Transverse colon (tissue), 4 donors: ENCODE measurements around the gene ARHGAP33. TPM values are rescaled to one million over a fixed set of nuclear protein-coding genes. Genes with fewer than 3 reads are reported as not detected.

Experiments used
- DNase-seq: peaks from one replicate; pipeline ENCODE4 v3.0.0-alpha.2; 2019
- H3K27ac ChIP-seq, 4 donors: fragments of 200-600 bp; sonication (generic); 2 replicates each; pipeline ENCODE4 v1.5.1; 2016 to 2018; ENCODE audit warnings: inconsistent platforms in 4 of 4
- H3K27me3 ChIP-seq: fragments of 200-600 bp; sonication (generic); 2 replicates; pipeline ENCODE4 v1.5.1; 2017; ENCODE audit warnings: inconsistent platforms
- H3K36me3 ChIP-seq, 4 donors: fragments of 200-600 bp; sonication (generic); 2 replicates each; pipeline ENCODE4 v1.5.1; 2017 to 2019; ENCODE audit warnings: inconsistent platforms in 4 of 4
- H3K4me1 ChIP-seq, 4 donors: fragments of 200-600 bp; sonication (generic); 2 replicates each; pipeline ENCODE4 v1.5.1; 2017 to 2020; ENCODE audit warnings: inconsistent platforms in 4 of 4
- H3K4me3 ChIP-seq, 4 donors: fragments of 200-600 bp; sonication (generic); 1 replicate in 1 of 4; 2 replicates in 3 of 4; pipeline versions ENCODE4 v1.5.1 to v1.6.1; 2017 to 2019; ENCODE audit warnings: inconsistent platforms in 4 of 4
- H3K9me3 ChIP-seq, 2 donors: fragments of 200-600 bp; sonication (generic); 2 replicates each; pipeline ENCODE4 v1.5.1; 2017 to 2019; ENCODE audit warnings: inconsistent platforms in 2 of 2
- EP300 ChIP-seq: sonication (generic); formaldehyde crosslinking; IDR thresholded peaks from one replicate; pipeline ENCODE4 v1.6.1; 2017; ENCODE audit warnings: antibody characterized with exemption, low read depth
- POLR2A ChIP-seq: fragments of 450-650 bp; IDR thresholded peaks from one replicate; pipeline ENCODE4 v1.6.1; 2016; ENCODE audit warnings: antibody characterized with exemption, mild to moderate bottlenecking, moderate library complexity
- POLR2AphosphoS5 ChIP-seq, 3 donors: sonication (generic); formaldehyde crosslinking; IDR thresholded peaks; one replicate each; pipeline ENCODE4 v1.6.1; 2016; ENCODE audit warnings: antibody characterized with exemption in 3 of 3
- WGBS, 2 donors: methylation state at CpG; one replicate each; pipeline ENCODE4 v1.1.5; 2018; ENCODE audit warnings: low coverage in 1 of 2; 5-methylcytosine and 5-hydroxymethylcytosine counted together
- in situ Hi-C, 4 donors: fragments of 200-750 bp; cut with MboI; loops; one replicate each; pipeline versions ENCODE4 v1.15.0 to v1.15.1; 2017; ENCODE audit warnings: low sequenced_read_pairs in 3 of 4, low pct_ligation_motif_present in 1 of 4, low pct_unique_long_range_greater_than_20kb in 1 of 4
- intact Hi-C: fragments of 100-400 bp; cut with DNase I; formaldehyde crosslinking; loops from one replicate; pipeline ENCODE4 v1.15.1; 2023; ENCODE audit warnings: low total_unique reads
- total RNA-seq, 4 donors: library from RNA; depleted of rRNA; stranded (reverse); fragments of >200 nt; gene quantifications; one replicate each; pipeline ENCODE4 v1.1.0, GENCODE V29; 2016
- TF ChIP-seq, protein P1 (sequence below), 5 experiments: fragments of 200-600 bp in 3 of 5; fragments of 450-650 bp in 2 of 5; sonication (generic) in 3 of 5; IDR thresholded peaks; 1 replicate in 2 of 5; 2 replicates in 3 of 5; pipeline ENCODE4 v1.5.1; 2016 to 2017; ENCODE audit warnings: antibody characterized with exemption in 5 of 5, inconsistent platforms in 3 of 5, mild to moderate bottlenecking in 2 of 5, moderate library complexity in 1 of 5

The ARHGAP33 gene
- total RNA-seq, 4 donors from 2014 or later, result 6.7 to 70.3 (median 17.2) TPM

DNA sequence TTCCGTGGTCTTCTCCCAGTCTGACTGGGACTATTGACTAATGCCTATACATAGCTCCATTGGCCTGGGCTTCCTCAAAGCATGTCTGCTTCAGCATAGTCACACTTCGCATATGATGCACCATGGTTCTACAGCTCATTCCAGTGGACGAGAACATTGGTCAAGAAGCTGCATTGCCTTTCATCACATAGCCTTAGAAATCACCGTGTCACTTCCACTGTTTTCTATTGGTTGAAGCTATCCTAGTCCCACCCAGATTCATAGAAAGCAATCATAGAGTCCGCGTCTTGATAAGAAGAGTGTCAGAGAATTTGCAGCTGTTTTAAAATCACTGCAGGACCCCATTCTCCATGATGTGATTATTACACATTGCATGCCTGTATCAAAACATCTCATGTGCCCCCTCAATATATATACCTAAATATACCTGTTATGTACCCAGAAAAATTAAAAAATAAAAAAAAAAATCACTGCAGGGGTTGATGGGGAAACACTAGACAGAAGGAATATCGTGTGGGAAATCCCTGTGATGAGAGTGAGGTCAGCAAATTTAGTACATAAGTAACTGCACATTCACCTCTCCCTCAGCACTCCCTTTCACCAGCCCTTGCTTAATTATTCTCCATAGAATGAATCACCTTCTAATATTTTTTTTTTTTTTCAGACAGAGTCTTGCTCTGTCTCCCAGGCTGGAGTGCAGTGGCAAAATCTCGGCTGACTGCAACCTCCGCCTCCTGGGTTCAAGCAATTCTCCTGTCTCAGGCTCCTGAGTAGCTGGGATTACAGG, 2.2 kb upstream of the ARHGAP33 start:
- Histone ChIP-seq H3K27ac (no peak overlapping the region), H3K4me3 (no peak overlapping the region), H3K9me3 (no peaks in the 10 kb centered on the region), H3K4me1 (peaks cover 4 to 15% (median 13%) of the 10 kb centered on the region in 4 donors), H3K27me3 (no peaks in the 10 kb centered on the region), H3K36me3 (no peaks in the 10 kb centered on the region)
- no peak for DNase-seq
- in situ Hi-C loops, result no loop called here
- TF ChIP-seq POLR2AphosphoS5 (IDR thresholded peaks at IDR 0.05), result no peak
- 50 to 61% methylated on average over 5 to 9 of the region's 9 CpGs for WGBS, 2 donors
- intact Hi-C loops, result no loop called here

DNA sequence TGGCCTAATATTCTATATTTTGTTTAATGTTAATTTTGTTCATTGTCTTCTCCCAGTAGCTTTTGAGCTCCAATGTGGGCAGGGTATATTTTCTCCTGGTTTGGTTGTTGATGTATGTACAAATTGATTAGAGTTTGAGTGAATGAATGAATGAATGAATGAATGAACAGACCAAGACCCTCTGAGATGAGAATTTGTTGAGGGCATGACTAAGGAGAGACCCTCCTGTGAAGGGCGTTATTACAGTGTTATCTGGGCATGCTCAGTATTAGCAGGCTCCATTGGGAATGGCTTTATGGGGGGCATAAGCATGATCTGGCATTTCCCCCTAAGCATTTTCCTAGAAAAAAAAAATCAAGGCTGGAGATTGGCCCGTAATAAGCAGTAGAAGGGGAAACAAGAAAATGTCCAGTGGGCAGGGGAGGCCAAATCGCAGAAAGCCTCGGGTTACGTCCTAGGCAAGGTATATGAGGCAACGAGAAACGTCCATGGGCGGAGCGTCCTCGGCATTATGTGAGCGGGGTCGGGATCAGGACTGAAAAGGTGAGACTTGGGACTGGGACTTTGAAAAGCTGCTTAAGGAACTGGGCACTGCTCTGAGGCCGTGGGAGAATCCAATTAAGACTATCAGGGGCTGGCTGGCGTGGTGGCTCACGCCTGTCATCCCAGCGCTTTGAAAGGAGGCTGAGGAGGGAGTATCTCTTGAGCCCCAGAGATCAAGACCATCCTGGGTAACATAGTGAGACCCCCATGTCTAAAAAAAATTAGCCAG, 904 bp upstream of the ARHGAP33 start:
- Histone ChIP-seq H3K4me1 (peaks cover 4 to 15% (median 13%) of the 10 kb centered on the region in 4 donors), H3K27me3 (no peaks in the 10 kb centered on the region), H3K27ac (peak overlapping the region in 1 of 4 donors; percentile 56), H3K4me3 (peak overlapping the region in 3 of 4 donors; percentile 56 to 90 (median 73)), H3K9me3 (no peaks in the 10 kb centered on the region), H3K36me3 (no peaks in the 10 kb centered on the region)
- in situ Hi-C loops, result no loop called here
- DNase-seq, result no peak
- TF ChIP-seq, protein P1, sequence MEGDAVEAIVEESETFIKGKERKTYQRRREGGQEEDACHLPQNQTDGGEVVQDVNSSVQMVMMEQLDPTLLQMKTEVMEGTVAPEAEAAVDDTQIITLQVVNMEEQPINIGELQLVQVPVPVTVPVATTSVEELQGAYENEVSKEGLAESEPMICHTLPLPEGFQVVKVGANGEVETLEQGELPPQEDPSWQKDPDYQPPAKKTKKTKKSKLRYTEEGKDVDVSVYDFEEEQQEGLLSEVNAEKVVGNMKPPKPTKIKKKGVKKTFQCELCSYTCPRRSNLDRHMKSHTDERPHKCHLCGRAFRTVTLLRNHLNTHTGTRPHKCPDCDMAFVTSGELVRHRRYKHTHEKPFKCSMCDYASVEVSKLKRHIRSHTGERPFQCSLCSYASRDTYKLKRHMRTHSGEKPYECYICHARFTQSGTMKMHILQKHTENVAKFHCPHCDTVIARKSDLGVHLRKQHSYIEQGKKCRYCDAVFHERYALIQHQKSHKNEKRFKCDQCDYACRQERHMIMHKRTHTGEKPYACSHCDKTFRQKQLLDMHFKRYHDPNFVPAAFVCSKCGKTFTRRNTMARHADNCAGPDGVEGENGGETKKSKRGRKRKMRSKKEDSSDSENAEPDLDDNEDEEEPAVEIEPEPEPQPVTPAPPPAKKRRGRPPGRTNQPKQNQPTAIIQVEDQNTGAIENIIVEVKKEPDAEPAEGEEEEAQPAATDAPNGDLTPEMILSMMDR (IDR thresholded peaks at IDR 0.05), result no peak
- TF ChIP-seq POLR2AphosphoS5 (IDR thresholded peaks at IDR 0.05), result no peak
- no peak for TF ChIP-seq POLR2A
- TF ChIP-seq EP300, result no peak
- intact Hi-C loops, result no loop called here
- WGBS, 2 donors, result 34 to 43% methylated on average over 12 to 16 of the region's 16 CpGs

DNA sequence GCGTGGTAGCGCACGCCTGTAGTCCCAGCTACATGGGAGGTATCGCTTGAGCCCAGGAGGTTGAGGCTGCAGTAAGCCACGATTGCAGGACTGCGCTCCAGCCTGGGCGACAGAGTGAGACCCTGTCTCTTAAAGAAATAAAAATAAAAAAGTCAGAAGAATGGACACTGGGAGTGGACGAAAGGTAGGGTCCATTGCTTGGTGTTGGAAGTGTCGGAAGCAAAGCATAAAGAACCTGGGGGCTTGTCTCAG, 392 bp upstream of the ARHGAP33 start:
- DNase-seq, result no peak

DNA sequence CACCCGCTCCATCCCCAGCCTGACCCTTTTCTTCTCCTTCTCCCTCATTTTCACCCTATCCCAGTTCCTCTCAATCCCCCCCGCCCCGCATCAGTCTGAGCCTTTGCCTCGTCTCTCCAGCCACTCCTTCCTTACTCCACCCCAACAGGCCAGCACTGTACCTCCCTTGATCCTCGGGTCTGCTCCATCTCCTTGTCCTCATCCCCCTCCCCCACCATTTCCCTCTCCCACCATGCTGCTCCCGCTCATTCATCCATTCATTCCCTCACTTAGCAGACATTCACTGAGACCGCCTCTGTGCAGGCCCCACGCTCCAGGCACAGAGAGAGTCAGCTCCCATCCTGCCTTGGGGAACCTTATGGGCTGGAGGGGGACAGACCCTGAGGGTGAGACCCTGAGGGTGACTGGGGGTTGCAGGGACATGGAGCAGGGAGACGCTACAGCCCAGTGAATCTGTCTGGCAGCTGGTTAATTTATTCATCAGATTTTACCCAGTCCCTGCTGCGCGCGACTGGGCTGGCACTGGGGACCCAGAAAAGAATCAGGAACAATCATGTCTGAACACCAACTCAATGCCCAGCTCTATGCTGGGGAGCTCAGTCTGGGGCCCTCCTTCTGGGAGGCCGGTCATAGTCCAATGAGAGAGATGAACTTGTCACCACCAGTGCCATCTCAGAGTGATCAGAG, 881 bp downstream of the ARHGAP33 start:
- no peaks in the 10 kb centered on the region for H3K36me3 ChIP-seq
- H3K27ac ChIP-seq, result peak overlapping the region in 1 of 4 donors; percentile 56
- H3K27me3 ChIP-seq, result no peaks in the 10 kb centered on the region
- H3K4me1 ChIP-seq, result peaks cover 4 to 15% (median 13%) of the 10 kb centered on the region in 4 donors
- peak overlapping the region; percentile 56 to 90 (median 80) for H3K4me3 ChIP-seq
- TF ChIP-seq POLR2AphosphoS5 (IDR thresholded peaks at IDR 0.05) (no peak), POLR2A (no peak), EP300 (no peak)
- TF ChIP-seq, protein P1 (IDR thresholded peaks at IDR 0.05), result no peak
- intact Hi-C loops (no loop called here), in situ Hi-C loops (no loop called here)
- no peaks in the 10 kb centered on the region for H3K9me3 ChIP-seq
- no peak for DNase-seq
- 20 to 58% methylated on average over 3 to 13 of the region's 13 CpGs for WGBS, 2 donors

More for the DNA sequence above, 392 bp upstream of the ARHGAP33 start:
- TF ChIP-seq, protein P1 (IDR thresholded peaks at IDR 0.05), result no peak
- TF ChIP-seq POLR2AphosphoS5 (IDR thresholded peaks at IDR 0.05), result no peak
- TF ChIP-seq POLR2A, result no peak
- no peak for TF ChIP-seq EP300
- H3K9me3 ChIP-seq, result no peaks in the 10 kb centered on the region
- H3K36me3 ChIP-seq, result no peaks in the 10 kb centered on the region
- WGBS, 2 donors, result 24% methylated on average over 9 of the region's 9 CpGs; no CpG with 5 or more reads in 1 of the 2 donors
- in situ Hi-C loops (no loop called here), intact Hi-C loops (no loop called here)
- H3K4me1 ChIP-seq, result peaks cover 4 to 15% (median 13%) of the 10 kb centered on the region in 4 donors
- peak overlapping the region in 1 of 4 donors; percentile 56 for H3K27ac ChIP-seq
- peak overlapping the region in 3 of 4 donors; percentile 56 to 90 (median 73) for H3K4me3 ChIP-seq
- no peaks in the 10 kb centered on the region for H3K27me3 ChIP-seq
